CD4-positive, alpha-beta memory T cell (primary cell): ENCODE data around the gene IFI16. TPM values are rescaled to one million over a fixed set of nuclear protein-coding genes. Genes with fewer than 3 reads are reported as not detected.

ENCODE experiments used
- CTCF ChIA-PET: fragments of 350-600 bp; sonication (Branson Sonifier 250); formaldehyde crosslinking; loops from one replicate; lab custom pipeline; 2021; ENCODE audit warnings: inconsistent platforms; ENCODE audit not compliant: partially characterized antibody; lab: Charles Lee
- POLR2A ChIA-PET: fragments of 350-600 bp; sonication (Branson Sonifier 250); formaldehyde crosslinking; loops from one replicate; lab custom pipeline; 2021; ENCODE audit not compliant: partially characterized antibody; lab: Charles Lee
- DNase-seq, 5 donors: peaks; one replicate each; pipeline versions ENCODE4 v3.0.0 to v3.0.0-alpha.2; 2020 to 2022; ENCODE audit warnings: mixed read lengths in 1 of 5
- H3K27ac ChIP-seq: one replicate; pipeline ENCODE4 v1.7.0; 2013; ENCODE audit warnings: low read depth, low read length
- H3K27me3 ChIP-seq: 2 replicates; pipeline ENCODE4 v1.7.0; 2013; ENCODE audit warnings: mild to moderate bottlenecking, low read length, moderate library complexity; ENCODE audit not compliant: insufficient read depth
- H3K36me3 ChIP-seq: 2 replicates; pipeline ENCODE4 v1.7.0; 2013; ENCODE audit warnings: mild to moderate bottlenecking, low read length, moderate library complexity; ENCODE audit not compliant: insufficient read depth
- H3K4me1 ChIP-seq: 2 replicates; pipeline ENCODE4 v1.7.0; 2013; ENCODE audit warnings: mild to moderate bottlenecking, low read length, moderate library complexity; ENCODE audit not compliant: insufficient read depth
- H3K4me3 ChIP-seq, 2 donors: one replicate each; pipeline ENCODE4 v1.7.0; 2013; ENCODE audit warnings: low read length in 2 of 2, mild to moderate bottlenecking in 1 of 2
- H3K9me3 ChIP-seq, 2 donors: one replicate each; pipeline ENCODE4 v1.7.0; 2013; ENCODE audit warnings: low read length in 2 of 2, control low read depth in 1 of 2; ENCODE audit not compliant: control insufficient read depth in 1 of 2
- H3K27ac Mint-ChIP-seq, 7 donors: one replicate each; pipeline ENCODE4 v1.8.0; 2020 to 2021; ENCODE audit warnings: mixed read lengths in 7 of 7, mild to moderate bottlenecking in 6 of 7, inconsistent platforms in 3 of 7, moderate library complexity in 3 of 7
- H3K27me3 Mint-ChIP-seq, 2 donors: one replicate each; pipeline ENCODE4 v1.8.0; 2020 to 2021; ENCODE audit warnings: mixed read lengths in 2 of 2
- H3K36me3 Mint-ChIP-seq, 2 donors: one replicate each; pipeline ENCODE4 v1.8.0; 2020 to 2021; ENCODE audit warnings: mixed read lengths in 2 of 2, inconsistent platforms in 1 of 2, mild to moderate bottlenecking in 1 of 2
- H3K4me1 Mint-ChIP-seq, 4 donors: one replicate each; pipeline ENCODE4 v1.8.0; 2020 to 2021; ENCODE audit warnings: mixed read lengths in 4 of 4, mild to moderate bottlenecking in 1 of 4
- H3K4me3 Mint-ChIP-seq, 8 donors: one replicate each; pipeline ENCODE4 v1.8.0; 2020 to 2021; ENCODE audit warnings: mixed read lengths in 8 of 8, mild to moderate bottlenecking in 7 of 8, moderate library complexity in 6 of 8, inconsistent platforms in 3 of 8
- H3K9me3 Mint-ChIP-seq, 8 donors: one replicate each; pipeline ENCODE4 v1.8.0; 2020 to 2021; ENCODE audit warnings: mixed read lengths in 8 of 8, mild to moderate bottlenecking in 5 of 8, inconsistent platforms in 3 of 8, moderate library complexity in 1 of 8
- intact Hi-C: fragments of 100-400 bp; cut with micrococcal nuclease; formaldehyde crosslinking; loops from one replicate; pipeline ENCODE4 v1.15.1; 2023
- polyA plus RNA-seq, 2 donors: library from polyadenylated mRNA; unstranded; fragments of 300-500 nt; fragmentation: Illumina TruSeq; gene quantifications; one replicate each; pipeline ENCODE4 v1.2.3, GENCODE V29; 2021
- total RNA-seq, 2 experiments: library from RNA; stranded (reverse); gene quantifications; one replicate each; pipeline ENCODE4 v1.2.3, GENCODE V29; 2021

IFI16 gene
- total and polyA plus RNA-seq, 4 experiments from 2014 or later = 53.2 to 162 (median 146) TPM

GRCh38 chr1:159084867-159085266 is 75.2 kb downstream of the IFI16 start:
- no peaks in the 10 kb centered on the region for H3K27me3 Mint-ChIP-seq
- Histone ChIP-seq H3K4me1 (no peaks in the 10 kb centered on the region), H3K9me3 (no peaks in the 10 kb centered on the region), H3K36me3 (no peaks in the 10 kb centered on the region), H3K27ac (no peak overlapping the region), H3K4me3 (no peak overlapping the region), H3K27me3 (no peaks in the 10 kb centered on the region)
- DNase-seq = no peak
- no peaks in the 10 kb centered on the region for H3K36me3 Mint-ChIP-seq
- H3K27ac Mint-ChIP-seq = no peak overlapping the region
- H3K9me3 Mint-ChIP-seq = no peaks in the 10 kb centered on the region
- POLR2A ChIA-PET = no interaction called here
- CTCF ChIA-PET = interaction anchor here (1.5 kb wide), 1 partner anchor 9 kb away, joined by 8 read pairs; the partner anchor contains the start of gene AIM2
- intact Hi-C loops = loop anchor here (10.0 kb wide), 1 partner anchor 1120 kb away; no protein-coding TSS in a partner anchor
- H3K4me1 Mint-ChIP-seq = peaks cover 3 to 17% (median 11%) of the 10 kb centered on the region in 4 donors
- H3K4me3 Mint-ChIP-seq = no peak overlapping the region

- intact Hi-C loops = loop anchor here (2.0 to 10.0 kb wide), 2 partner anchors 1095 to 1123 kb away; partner anchors contain the start of gene KIRREL1
- no peaks in the 10 kb centered on the region for H3K36me3 ChIP-seq
- H3K4me1 ChIP-seq = peaks cover 7% of the 10 kb centered on the region
- CTCF ChIA-PET = interaction anchor here (1.0 to 4.5 kb wide), 9 partner anchors 11 to 1130 kb away, joined by 3 to 44 read pairs (median 4); partner anchors contain the start of gene AIM2
- no peak overlapping the region for H3K4me3 Mint-ChIP-seq
- peaks cover 6 to 32% (median 22%) of the 10 kb centered on the region in 4 donors for H3K4me1 Mint-ChIP-seq
- no peak overlapping the region for H3K4me3 ChIP-seq
- H3K36me3 Mint-ChIP-seq = no peaks in the 10 kb centered on the region
- H3K9me3 Mint-ChIP-seq = no peaks in the 10 kb centered on the region
- H3K27me3 Mint-ChIP-seq = no peaks in the 10 kb centered on the region
- no peaks in the 10 kb centered on the region for H3K27me3 ChIP-seq
- DNase-seq = no peak
- H3K9me3 ChIP-seq = no peaks in the 10 kb centered on the region
- H3K27ac Mint-ChIP-seq = peak overlapping the region in 1 of 7 donors; percentile 48
- POLR2A ChIA-PET = interaction anchor here (1.0 kb wide), 1 partner anchor 11 kb away, joined by 3 read pairs; no protein-coding TSS in a partner anchor
- no peak overlapping the region for H3K27ac ChIP-seq
Measured at GRCh38 chr1:159088050-159088449, 78.3 kb downstream of the IFI16 start.

- H3K9me3 Mint-ChIP-seq = no peaks in the 10 kb centered on the region
- no peak overlapping the region for H3K4me3 Mint-ChIP-seq
- H3K36me3 Mint-ChIP-seq = no peaks in the 10 kb centered on the region
- peak overlapping the region in 1 of 7 donors; percentile 42 for H3K27ac Mint-ChIP-seq
- Histone ChIP-seq H3K9me3 (no peaks in the 10 kb centered on the region), H3K27me3 (no peaks in the 10 kb centered on the region), H3K36me3 (no peaks in the 10 kb centered on the region), H3K4me1 (peaks cover 7% of the 10 kb centered on the region), H3K4me3 (no peak overlapping the region), H3K27ac (no peak overlapping the region)
- intact Hi-C loops = loop anchor here (1.0 to 10.0 kb wide), 5 partner anchors 12 to 1124 kb away; partner anchors contain the start of genes AIM2 and KIRREL1
- ChIA-PET CTCF (interaction anchor here (1.0 to 4.5 kb wide), 13 partner anchors 11 to 1131 kb away, joined by 3 to 44 read pairs (median 4); partner anchors contain the start of gene AIM2), POLR2A (interaction anchor here (1.0 to 1.5 kb wide), 2 partner anchors 11 to 12 kb away, joined by 3 read pairs; partner anchors contain the start of gene AIM2)
- DNase-seq = peak in 1 of 5 donors; percentile 6
- peaks cover 6 to 32% (median 22%) of the 10 kb centered on the region in 4 donors for H3K4me1 Mint-ChIP-seq
- no peaks in the 10 kb centered on the region for H3K27me3 Mint-ChIP-seq
Measured at GRCh38 chr1:159088546-159089183, 79.0 kb downstream of the IFI16 start.

- Histone ChIP-seq H3K9me3 (no peaks in the 10 kb centered on the region), H3K36me3 (no peaks in the 10 kb centered on the region), H3K4me1 (peaks cover 7% of the 10 kb centered on the region), H3K4me3 (no peak overlapping the region), H3K27ac (no peak overlapping the region), H3K27me3 (no peaks in the 10 kb centered on the region)
- Mint-ChIP-seq H3K36me3 (no peaks in the 10 kb centered on the region), H3K27ac (no peak overlapping the region), H3K27me3 (no peaks in the 10 kb centered on the region), H3K9me3 (no peaks in the 10 kb centered on the region), H3K4me3 (no peak overlapping the region), H3K4me1 (peaks cover 6 to 32% (median 22%) of the 10 kb centered on the region in 4 donors)
- POLR2A ChIA-PET = interaction anchor here (1.0 to 1.5 kb wide), 2 partner anchors 12 to 13 kb away, joined by 3 read pairs; partner anchors contain the start of gene AIM2
- CTCF ChIA-PET = interaction anchor here (1.0 to 4.5 kb wide), 14 partner anchors 9 to 1131 kb away, joined by 3 to 44 read pairs (median 4); partner anchors contain the start of gene AIM2
- intact Hi-C loops = loop anchor here (1.0 to 10.0 kb wide), 5 partner anchors 13 to 1124 kb away; partner anchors contain the start of genes AIM2 and KIRREL1
- peak in 4 of 5 donors; percentile 39 to 57 (median 40) for DNase-seq
Measured at GRCh38 chr1:159089184-159089791, 79.6 kb downstream of the IFI16 start.

GRCh38 chr1:159090286-159091179 is 80.8 kb downstream of the IFI16 start:
- no peaks in the 10 kb centered on the region for H3K27me3 Mint-ChIP-seq
- Histone ChIP-seq H3K36me3 (no peaks in the 10 kb centered on the region), H3K9me3 (no peaks in the 10 kb centered on the region), H3K27me3 (no peaks in the 10 kb centered on the region), H3K4me1 (peaks cover 7% of the 10 kb centered on the region), H3K4me3 (no peak overlapping the region), H3K27ac (no peak overlapping the region)
- ChIA-PET POLR2A (no interaction called here), CTCF (interaction anchor here (1.0 to 4.5 kb wide), 5 partner anchors 13 to 887 kb away, joined by 3 to 44 read pairs (median 22); partner anchors contain the start of gene AIM2)
- intact Hi-C loops = no loop called here
- no peaks in the 10 kb centered on the region for H3K36me3 Mint-ChIP-seq
- H3K4me3 Mint-ChIP-seq = no peak overlapping the region
- no peak overlapping the region for H3K27ac Mint-ChIP-seq
- peaks cover 6 to 32% (median 22%) of the 10 kb centered on the region in 4 donors for H3K4me1 Mint-ChIP-seq
- no peaks in the 10 kb centered on the region for H3K9me3 Mint-ChIP-seq
- DNase-seq = no peak

- Histone ChIP-seq H3K4me1 (peaks cover 7% of the 10 kb centered on the region), H3K36me3 (no peaks in the 10 kb centered on the region), H3K9me3 (no peaks in the 10 kb centered on the region), H3K27ac (no peak overlapping the region), H3K27me3 (no peaks in the 10 kb centered on the region), H3K4me3 (no peak overlapping the region)
- intact Hi-C loops = no loop called here
- Mint-ChIP-seq H3K4me3 (no peak overlapping the region), H3K36me3 (no peaks in the 10 kb centered on the region), H3K27me3 (peaks cover 0 to under 1% of the 10 kb centered on the region in 2 donors), H3K4me1 (peaks cover 6 to 32% (median 22%) of the 10 kb centered on the region in 4 donors), H3K9me3 (no peaks in the 10 kb centered on the region), H3K27ac (peak overlapping the region in 2 of 7 donors; percentile 52 to 63)
- POLR2A ChIA-PET = interaction anchor here (1.4 kb wide), 1 partner anchor 8 kb away, joined by 3 read pairs; no protein-coding TSS in a partner anchor
- CTCF ChIA-PET = interaction anchor here (3.6 to 4.5 kb wide), 2 partner anchors 20 to 888 kb away, joined by 22 to 30 read pairs; no protein-coding TSS in a partner anchor
- DNase-seq = no peak
Measured at GRCh38 chr1:159091180-159091560, 81.5 kb downstream of the IFI16 start.
